ENCODE measurements around the gene SAPCD1. TPM values are rescaled to one million over a fixed set of nuclear protein-coding genes. Genes with fewer than 3 reads are reported as not detected.

SAPCD1 gene
- total RNA-seq, 1 experiment from 2014 or later = 3.2 TPM

- H3K79me2 ChIP-seq (ENCODE audit: insufficient read depth, low read length) = peaks cover 6% of the 10 kb centered on the region; the same call in 1 of the 2 replicates
- no peak overlapping the region for H3K18ac ChIP-seq (ENCODE audit: insufficient read length, low read depth, low read length)
- no peaks in the 10 kb centered on the region for H3K79me1 ChIP-seq (ENCODE audit: insufficient read depth, low read depth, low read length, poor library complexity, severe bottlenecking)
- H4K8ac ChIP-seq (replicated peaks; ENCODE audit: insufficient read length, low read depth, low read length) = no peak overlapping the region
- H2BK15ac ChIP-seq (ENCODE audit: low read depth, low read length) = no peak overlapping the region
- H2BK5ac ChIP-seq (ENCODE audit: insufficient read length, low read length) = no peak overlapping the region
- no peak overlapping the region for H2AK5ac ChIP-seq (ENCODE audit: insufficient read length, low read length)
- H3K27ac Mint-ChIP-seq = peak overlapping the region; percentile 2 to 88 (median 68); a peak in 5 of 7 replicates
- no peak overlapping the region for H4K91ac ChIP-seq (ENCODE audit: insufficient read length, low read depth, low read length)
- H3T11ph ChIP-seq (ENCODE audit: low read length) = no peak overlapping the region
- H2AFZ ChIP-seq (ENCODE audit: low read length) = no peak overlapping the region
- peak overlapping the region; percentile 5 for H3K4me2 ChIP-seq (ENCODE audit: insufficient read depth, insufficient read length, low read length)
- no peaks in the 10 kb centered on the region for H3K27me3 ChIP-seq (ENCODE audit: insufficient read depth, low read length)
- H3K9ac ChIP-seq (ENCODE audit: extremely low read depth, insufficient read length, low read length) = no peak overlapping the region
- peak; percentile 58 for DNase-seq
- no peak overlapping the region for H2BK20ac ChIP-seq (ENCODE audit: low read depth, low read length, poor library complexity, severe bottlenecking)
- H3K14ac ChIP-seq (ENCODE audit: insufficient read depth, low read length) = no peak overlapping the region
- H3K9me3 ChIP-seq (ENCODE audit: control insufficient read depth, low read depth, low read length) = no peaks in the 10 kb centered on the region
- H3K23ac ChIP-seq (ENCODE audit: insufficient read length, low read depth, low read length) = no peak overlapping the region
- H3K4me1 ChIP-seq (ENCODE audit: insufficient read depth, low read length) = peaks cover 16% of the 10 kb centered on the region
- peaks cover 44 to 54% of the 10 kb centered on the region in 2 experiments for H3K4me1 Mint-ChIP-seq
- no peak overlapping the region for H2BK120ac ChIP-seq (ENCODE audit: low read depth, low read length, poor library complexity, severe bottlenecking)
- no peaks in the 10 kb centered on the region for H4K20me1 ChIP-seq (ENCODE audit: control insufficient read depth, insufficient read depth, insufficient read length)
- no peak overlapping the region for H3K56ac ChIP-seq (ENCODE audit: insufficient read length, low read depth, low read length)
- H4K5ac ChIP-seq (ENCODE audit: insufficient read length, low read depth, low read length) = no peak overlapping the region
- peak overlapping the region; percentile 91 to 98 for H3K4me3 Mint-ChIP-seq
- no peaks in the 10 kb centered on the region for H3K27me3 Mint-ChIP-seq (ENCODE audit: low read depth)
- peaks cover 32% of the 10 kb centered on the region for H3K23me2 ChIP-seq (ENCODE audit: insufficient read length, low read depth, low read length, poor library complexity, severe bottlenecking)
- TF ChIP-seq, protein P1, sequence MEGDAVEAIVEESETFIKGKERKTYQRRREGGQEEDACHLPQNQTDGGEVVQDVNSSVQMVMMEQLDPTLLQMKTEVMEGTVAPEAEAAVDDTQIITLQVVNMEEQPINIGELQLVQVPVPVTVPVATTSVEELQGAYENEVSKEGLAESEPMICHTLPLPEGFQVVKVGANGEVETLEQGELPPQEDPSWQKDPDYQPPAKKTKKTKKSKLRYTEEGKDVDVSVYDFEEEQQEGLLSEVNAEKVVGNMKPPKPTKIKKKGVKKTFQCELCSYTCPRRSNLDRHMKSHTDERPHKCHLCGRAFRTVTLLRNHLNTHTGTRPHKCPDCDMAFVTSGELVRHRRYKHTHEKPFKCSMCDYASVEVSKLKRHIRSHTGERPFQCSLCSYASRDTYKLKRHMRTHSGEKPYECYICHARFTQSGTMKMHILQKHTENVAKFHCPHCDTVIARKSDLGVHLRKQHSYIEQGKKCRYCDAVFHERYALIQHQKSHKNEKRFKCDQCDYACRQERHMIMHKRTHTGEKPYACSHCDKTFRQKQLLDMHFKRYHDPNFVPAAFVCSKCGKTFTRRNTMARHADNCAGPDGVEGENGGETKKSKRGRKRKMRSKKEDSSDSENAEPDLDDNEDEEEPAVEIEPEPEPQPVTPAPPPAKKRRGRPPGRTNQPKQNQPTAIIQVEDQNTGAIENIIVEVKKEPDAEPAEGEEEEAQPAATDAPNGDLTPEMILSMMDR (conservative IDR thresholded peaks at IDR 0.05) = no peak
- 100% methylated on average over 2 of the region's 7 CpGs for WGBS (ENCODE audit: extremely low coverage, insufficient read length, low lambda C conversion rate)
- peaks cover 31 to 35% (median 32%) of the 10 kb centered on the region in 3 experiments for H3K36me3 Mint-ChIP-seq (ENCODE audit: insufficient read depth in 1 of 3, low read depth in 3 of 3)
- H3K27ac ChIP-seq (ENCODE audit: insufficient read length, low read depth, low read length) = no peak overlapping the region
- H3K4ac ChIP-seq (ENCODE audit: low read depth, low read length) = no peak overlapping the region
- no peaks in the 10 kb centered on the region for H3K9me3 Mint-ChIP-seq
- H2BK12ac ChIP-seq (ENCODE audit: insufficient read length, low read depth, low read length) = no peak overlapping the region
Measured at GRCh38 chr6:31737315-31737990, 25.0 kb upstream of the SAPCD1 start.
